CD14-positive monocyte (primary cell): ENCODE results near the gene MAPK4. TPM values are rescaled to one million over a fixed set of nuclear protein-coding genes. Genes with fewer than 3 reads are reported as not detected.

Experiments
- DNase-seq, 3 donors: peaks; one replicate each; pipeline ENCODE4 v3.0.0-alpha.2; 2011 to 2022
- H2AFZ ChIP-seq: 2 replicates; pipeline ENCODE4 v1.6.0; 2012; ENCODE audit warnings: mild to moderate bottlenecking, low read depth, low read length, inconsistent platforms; ENCODE audit not compliant: insufficient read depth, poor library complexity, severe bottlenecking
- H3K27ac ChIP-seq, 2 donors: 1 replicate in 1 of 2; 2 replicates in 1 of 2; pipeline ENCODE4 v1.5.1; 2012 to 2013; ENCODE audit warnings: low read length in 2 of 2, control low read depth in 1 of 2, inconsistent platforms in 1 of 2, low read depth in 1 of 2, mild to moderate bottlenecking in 1 of 2
- H3K27me3 ChIP-seq, 2 donors: one replicate each; pipeline versions ENCODE4 v1.6.0 to v1.6.1; 2011 to 2013; ENCODE audit warnings: low read length in 2 of 2; ENCODE audit not compliant: control insufficient read depth in 2 of 2, insufficient read depth in 2 of 2
- H3K36me3 ChIP-seq, 2 donors: replicated peaks in 1 of 2; 1 replicate in 1 of 2; 2 replicates in 1 of 2; pipeline versions ENCODE4 v1.5.1 to v1.6.1; 2012 to 2013; ENCODE audit warnings: low read length in 2 of 2, control low read depth in 1 of 2, inconsistent platforms in 1 of 2, mild to moderate bottlenecking in 1 of 2; ENCODE audit not compliant: insufficient read depth in 2 of 2, control insufficient read depth in 1 of 2
- H3K4me1 ChIP-seq, 2 donors: 1 replicate in 1 of 2; 2 replicates in 1 of 2; pipeline versions ENCODE4 v1.5.1 to v1.6.1; 2012 to 2013; ENCODE audit warnings: low read length in 2 of 2, control low read depth in 1 of 2, inconsistent platforms in 1 of 2, mild to moderate bottlenecking in 1 of 2, moderate library complexity in 1 of 2; ENCODE audit not compliant: insufficient read depth in 2 of 2, control insufficient read depth in 1 of 2
- H3K4me2 ChIP-seq: replicated peaks from 2 replicates; pipeline ENCODE3; 2012; ENCODE audit warnings: low read length, moderate library complexity, mild to moderate bottlenecking; ENCODE audit not compliant: poor library complexity, severe bottlenecking; ENCODE audit errors: extremely low read depth
- H3K4me3 ChIP-seq, 3 experiments: fragments of 200-600 bp in 1 of 3; sonication (generic) in 1 of 3; replicated peaks in 1 of 3; 1 replicate in 2 of 3; 2 replicates in 1 of 3; pipeline ENCODE4 v1.5.1; 2011 to 2013; ENCODE audit warnings: low read length in 3 of 3, mild to moderate bottlenecking in 3 of 3, control low read depth in 2 of 3, low read depth in 2 of 3, inconsistent platforms in 1 of 3, moderate library complexity in 1 of 3
- H3K79me2 ChIP-seq: 2 replicates; pipeline ENCODE4 v1.6.0; 2012; ENCODE audit warnings: mild to moderate bottlenecking, control low read depth, inconsistent platforms, low read length, moderate library complexity; ENCODE audit not compliant: insufficient read depth
- H3K9ac ChIP-seq: 2 replicates; pipeline ENCODE4 v1.6.0; 2017; ENCODE audit warnings: low read length, mild to moderate bottlenecking; ENCODE audit not compliant: insufficient read depth, poor library complexity, severe bottlenecking
- H3K9me3 ChIP-seq, 2 donors: replicated peaks in 1 of 2; 1 replicate in 1 of 2; 2 replicates in 1 of 2; pipeline versions ENCODE4 v1.5.1 to v1.6.1; 2012 to 2013; ENCODE audit warnings: low read length in 2 of 2, control low read depth in 1 of 2; ENCODE audit not compliant: control insufficient read depth in 1 of 2, insufficient read depth in 1 of 2
- H4K20me1 ChIP-seq: 2 replicates; pipeline ENCODE4 v1.6.0; 2012; ENCODE audit warnings: mild to moderate bottlenecking, low read length, control low read depth, moderate library complexity; ENCODE audit not compliant: insufficient read depth
- H3K27ac Mint-ChIP-seq, 7 donors: one replicate each; pipeline ENCODE4 v1.8.0; 2020; ENCODE audit warnings: mild to moderate bottlenecking in 7 of 7, mixed read lengths in 7 of 7, moderate library complexity in 6 of 7, inconsistent platforms in 2 of 7
- H3K27me3 Mint-ChIP-seq, 3 donors: one replicate each; pipeline ENCODE4 v1.8.0; 2021 to 2022; ENCODE audit warnings: low read depth in 3 of 3, mild to moderate bottlenecking in 3 of 3, mixed read lengths in 3 of 3, moderate library complexity in 3 of 3, inconsistent platforms in 1 of 3
- H3K36me3 Mint-ChIP-seq, 2 donors: one replicate each; pipeline ENCODE4 v1.8.0; 2020; ENCODE audit warnings: mixed read lengths in 2 of 2, inconsistent platforms in 1 of 2, mild to moderate bottlenecking in 1 of 2
- H3K4me1 Mint-ChIP-seq: one replicate; pipeline ENCODE4 v1.8.0; 2020; ENCODE audit warnings: mild to moderate bottlenecking, mixed read lengths
- H3K4me3 Mint-ChIP-seq, 2 donors: one replicate each; pipeline ENCODE4 v1.8.0; 2020; ENCODE audit warnings: mild to moderate bottlenecking in 2 of 2, mixed read lengths in 2 of 2, moderate library complexity in 1 of 2
- H3K9me3 Mint-ChIP-seq, 7 donors: one replicate each; pipeline ENCODE4 v1.8.0; 2020 to 2022; ENCODE audit warnings: mixed read lengths in 7 of 7, mild to moderate bottlenecking in 6 of 7, moderate library complexity in 6 of 7, inconsistent platforms in 2 of 7
- CTCF ChIP-seq: fragments of 200-600 bp; IDR thresholded peaks from one replicate; pipeline ENCODE4 v1.8.0; 2022; ENCODE audit warnings: antibody characterized with exemption, mild to moderate bottlenecking
- WGBS: methylation state at CpG from one replicate; pipeline ENCODE4 v1.1.5; 2013; ENCODE audit warnings: missing lambda C conversion rate; ENCODE audit not compliant: insufficient coverage; 5-methylcytosine and 5-hydroxymethylcytosine counted together
- intact Hi-C, 2 donors: fragments of 100-400 bp; cut with micrococcal nuclease; formaldehyde crosslinking; loops; one replicate each; pipeline versions ENCODE4 v1.15.0 to v1.15.1; 2023
- polyA plus RNA-seq, 3 donors: library from polyadenylated mRNA; depleted of rRNA in 1 of 3; unstranded in 2 of 3; stranded (reverse) in 1 of 3; fragments of 300-500 nt in 2 of 3; fragments of >200 nt in 1 of 3; fragmentation: Illumina TruSeq in 2 of 3; gene quantifications; 1 replicate in 2 of 3; 2 replicates in 1 of 3; pipeline ENCODE4 v1.2.3, GENCODE V29; 2012 to 2021

The MAPK4 gene
- polyA plus RNA-seq, 3 donors = not detected

- Histone ChIP-seq H3K4me1 (no peaks in the 10 kb centered on the region), H3K79me2 (no peaks in the 10 kb centered on the region), H3K27ac (no peak overlapping the region), H4K20me1 (no peaks in the 10 kb centered on the region), H3K4me2 (no peak overlapping the region), H3K27me3 (no peaks in the 10 kb centered on the region), H3K9me3 (peaks cover 0 to 17% of the 10 kb centered on the region in 2 donors), H2AFZ (no peak overlapping the region), H3K4me3 (no peak overlapping the region), H3K36me3 (no peaks in the 10 kb centered on the region), H3K9ac (no peak overlapping the region)
- Mint-ChIP-seq H3K36me3 (no peaks in the 10 kb centered on the region), H3K27me3 (peaks cover 2 to 7% (median 4%) of the 10 kb centered on the region in 3 donors), H3K4me1 (no peaks in the 10 kb centered on the region), H3K27ac (no peak overlapping the region), H3K4me3 (no peak overlapping the region), H3K9me3 (peaks cover 7 to 20% (median 14%) of the 10 kb centered on the region in 7 donors)
- DNase-seq = no peak
- intact Hi-C loops = no loop called here
- TF ChIP-seq CTCF = no peak
- WGBS = 63% methylated on average over 3 of the region's 3 CpGs
These were observed 18.8 kb downstream of the MAPK4 start for GRCh38 chr18:50578651-50579050.

GRCh38 chr18:50579061-50579774, 19.3 kb downstream of the MAPK4 start:
- H2AFZ ChIP-seq = no peak overlapping the region
- intact Hi-C loops = no loop called here
- no peaks in the 10 kb centered on the region for H3K4me1 ChIP-seq
- no peaks in the 10 kb centered on the region for H3K4me1 Mint-ChIP-seq
- no peak overlapping the region for H3K27ac Mint-ChIP-seq
- no peak overlapping the region for H3K4me3 Mint-ChIP-seq
- peaks cover 7 to 20% (median 14%) of the 10 kb centered on the region in 7 donors for H3K9me3 Mint-ChIP-seq
- no peak overlapping the region for H3K4me3 ChIP-seq
- DNase-seq = no peak
- no peaks in the 10 kb centered on the region for H3K36me3 Mint-ChIP-seq
- no peak for TF ChIP-seq CTCF
- no peaks in the 10 kb centered on the region for H3K27me3 ChIP-seq
- 87% methylated on average over 2 of the region's 3 CpGs for WGBS
- peaks cover 0 to 17% of the 10 kb centered on the region in 2 donors for H3K9me3 ChIP-seq
- no peak overlapping the region for H3K27ac ChIP-seq
- no peaks in the 10 kb centered on the region for H3K79me2 ChIP-seq
- no peaks in the 10 kb centered on the region for H4K20me1 ChIP-seq
- no peaks in the 10 kb centered on the region for H3K36me3 ChIP-seq
- peaks cover 2 to 7% (median 4%) of the 10 kb centered on the region in 3 donors for H3K27me3 Mint-ChIP-seq
- H3K4me2 ChIP-seq = no peak overlapping the region
- H3K9ac ChIP-seq = no peak overlapping the region
